ENCODE measurements around the gene CAPN12.

CAPN12 gene

GRCh38 chr19:38744298-38744681 lies at the start of gene CAPN12:
Gene CAPN12, minus strand, starts transcription at chr19:38744474. Its CDS starts 309 bp downstream, at chr19:38744165.
- no peak for TF ChIP-seq YY1 (IDR thresholded peaks at IDR 0.05; ENCODE audit: low read depth)
- TF ChIP-seq FOXM1 (IDR thresholded peaks at IDR 0.05; ENCODE audit: borderline replicate concordance, low read depth): no peak
- TF ChIP-seq MAX (IDR thresholded peaks at IDR 0.05): no peak
- TF ChIP-seq USF1 (IDR thresholded peaks at IDR 0.05): no peak
- no peak for TF ChIP-seq ZBTB7A (IDR thresholded peaks at IDR 0.05; ENCODE audit: low read depth)
- TF ChIP-seq TCF12 (IDR thresholded peaks at IDR 0.05; ENCODE audit: low read depth): no peak
- no peak for TF ChIP-seq CREB1 (IDR thresholded peaks at IDR 0.05; ENCODE audit: low read depth)
- no peak for TF ChIP-seq CEBPB (IDR thresholded peaks at IDR 0.05)
- TF ChIP-seq NFIC (IDR thresholded peaks at IDR 0.05): no peak
- no peak for TF ChIP-seq EP300 (IDR thresholded peaks at IDR 0.05; ENCODE audit: borderline replicate concordance)
- TF ChIP-seq TAF1 (IDR thresholded peaks at IDR 0.05; ENCODE audit: low read depth): no peak
- no peak for TF ChIP-seq RAD21 (IDR thresholded peaks at IDR 0.05; ENCODE audit: low read depth)
- no peak for TF ChIP-seq EGR1 (IDR thresholded peaks at IDR 0.05)
- TF ChIP-seq REST (IDR thresholded peaks at IDR 0.05; ENCODE audit: low read depth): no peak
- no peak for TF ChIP-seq TEAD4 (IDR thresholded peaks at IDR 0.05)

- TF ChIP-seq REST (IDR thresholded peaks at IDR 0.05; ENCODE audit: low read depth) (no peak), TCF12 (IDR thresholded peaks at IDR 0.05; ENCODE audit: low read depth) (no peak), TEAD4 (IDR thresholded peaks at IDR 0.05) (no peak), USF1 (IDR thresholded peaks at IDR 0.05) (no peak), RAD21 (IDR thresholded peaks at IDR 0.05; ENCODE audit: low read depth) (no peak), TAF1 (IDR thresholded peaks at IDR 0.05; ENCODE audit: low read depth) (no peak)
Measured at GRCh38 chr19:38793671-38794070, 49.4 kb upstream of the CAPN12 start.

GRCh38 chr19:38793177-38793576 lies 48.9 kb upstream of the CAPN12 start:
- no peak for TF ChIP-seq TCF12 (IDR thresholded peaks at IDR 0.05; ENCODE audit: low read depth)
- TF ChIP-seq CREB1 (IDR thresholded peaks at IDR 0.05; ENCODE audit: low read depth): no peak
- no peak for TF ChIP-seq TAF1 (IDR thresholded peaks at IDR 0.05; ENCODE audit: low read depth)
- no peak for TF ChIP-seq EP300 (IDR thresholded peaks at IDR 0.05; ENCODE audit: borderline replicate concordance)
- no peak for TF ChIP-seq CEBPB (IDR thresholded peaks at IDR 0.05)
- TF ChIP-seq TEAD4 (IDR thresholded peaks at IDR 0.05): no peak
- TF ChIP-seq RAD21 (IDR thresholded peaks at IDR 0.05; ENCODE audit: low read depth): no peak
- no peak for TF ChIP-seq ZBTB7A (IDR thresholded peaks at IDR 0.05; ENCODE audit: low read depth)
- TF ChIP-seq FOXM1 (IDR thresholded peaks at IDR 0.05; ENCODE audit: borderline replicate concordance, low read depth): no peak

- TF ChIP-seq TAF1 (IDR thresholded peaks at IDR 0.05; ENCODE audit: low read depth) (no peak), EGR1 (IDR thresholded peaks at IDR 0.05) (no peak), TCF12 (IDR thresholded peaks at IDR 0.05; ENCODE audit: low read depth) (no peak), NFIC (IDR thresholded peaks at IDR 0.05) (no peak), FOXM1 (IDR thresholded peaks at IDR 0.05; ENCODE audit: borderline replicate concordance, low read depth) (no peak), CREB1 (IDR thresholded peaks at IDR 0.05; ENCODE audit: low read depth) (no peak), TEAD4 (IDR thresholded peaks at IDR 0.05) (no peak)
Measured at GRCh38 chr19:38792250-38793111, 48.2 kb upstream of the CAPN12 start.

- no peak for TF ChIP-seq ZBTB7A (IDR thresholded peaks at IDR 0.05; ENCODE audit: low read depth)
- TF ChIP-seq REST (IDR thresholded peaks at IDR 0.05; ENCODE audit: low read depth): no peak
- TF ChIP-seq MAX (IDR thresholded peaks at IDR 0.05): no peak
- TF ChIP-seq CEBPB (IDR thresholded peaks at IDR 0.05): no peak
Measured at GRCh38 chr19:38788478-38789243, 44.4 kb upstream of the CAPN12 start, which contains the start of gene LGALS7B. Gene LGALS7B, plus strand, starts transcription at chr19:38789200. Its CDS starts 27 bp downstream, at chr19:38789227.

Measured in Ishikawa (cell line).